ENCODE measurements around the gene TLNRD1. TPM values are rescaled to one million over a fixed set of nuclear protein-coding genes. Genes with fewer than 3 reads are reported as not detected.

Gene TLNRD1
- total and polyA plus RNA-seq, 11 donors: 3.2 to 30.8 (median 7.9) TPM

- Histone ChIP-seq H3K36me3 (no peaks in the 10 kb centered on the region), H3K27me3 (no peaks in the 10 kb centered on the region), H3K4me1 (peaks cover 0 to 45% (median 33%) of the 10 kb centered on the region in 12 donors), H3K27ac (peak overlapping the region in 7 of 12 donors; percentile 1 to 52 (median 29)), H3K9me3 (no peaks in the 10 kb centered on the region), H3K4me3 (no peak overlapping the region)
- peak in 3 of 4 donors; percentile 42 to 58 (median 48) for ATAC-seq
- intact Hi-C loops (cut with DNase I): loop anchor here in 1 of 10 donors (10.0 kb wide), 1 partner anchor 58 kb away; no protein-coding TSS in a partner anchor
- 26 to 48% (median 41%) methylated on average over 1 of the region's 1 CpG for WGBS, 4 donors
- no peak for DNase-seq
- TF ChIP-seq CTCF (IDR thresholded peaks at IDR 0.05) (no peak), POLR2A (IDR thresholded peaks at IDR 0.05) (no peak)
These were observed 15.9 kb downstream of the TLNRD1 start for GRCh38 chr15:81016489-81017068.

GRCh38 chr15:81018197-81018596 is 17.5 kb downstream of the TLNRD1 start:
- no peak overlapping the region for H3K4me3 ChIP-seq
- whole genome bisulfite sequencing, 4 donors: 95 to 100% (median 98%) methylated on average over 2 of the region's 2 CpGs
- no peaks in the 10 kb centered on the region for H3K36me3 ChIP-seq
- no peaks in the 10 kb centered on the region for H3K27me3 ChIP-seq
- ATAC-seq: no peak
- TF ChIP-seq POLR2A (IDR thresholded peaks at IDR 0.05) (no peak), CTCF (IDR thresholded peaks at IDR 0.05) (no peak)
- H3K4me1 ChIP-seq: peaks cover 0 to 49% (median 32%) of the 10 kb centered on the region in 12 donors
- DNase-seq: no peak
- intact Hi-C loops (cut with DNase I): loop anchor here in 1 of 10 donors (10.0 kb wide), 1 partner anchor 57 kb away; no protein-coding TSS in a partner anchor
- H3K9me3 ChIP-seq: no peaks in the 10 kb centered on the region
- no peak overlapping the region for H3K27ac ChIP-seq

GRCh38 chr15:81021321-81021720 is 20.6 kb downstream of the TLNRD1 start:
- no peak for ATAC-seq
- H3K4me3 ChIP-seq: no peak overlapping the region
- TF ChIP-seq POLR2A (IDR thresholded peaks at IDR 0.05) (no peak), CTCF (IDR thresholded peaks at IDR 0.05) (no peak)
- no peaks in the 10 kb centered on the region for H3K36me3 ChIP-seq
- H3K27me3 ChIP-seq: no peaks in the 10 kb centered on the region
- no peaks in the 10 kb centered on the region for H3K9me3 ChIP-seq
- WGBS, 4 donors: 90 to 94% (median 92%) methylated on average over 7 of the region's 7 CpGs
- intact Hi-C loops (cut with DNase I): no loop called here
- H3K27ac ChIP-seq: no peak overlapping the region
- no peak for DNase-seq
- peaks cover 0 to 46% (median 28%) of the 10 kb centered on the region in 12 donors for H3K4me1 ChIP-seq

GRCh38 chr15:81023483-81024264 is 23.0 kb downstream of the TLNRD1 start:
- WGBS, 4 donors: 45 to 53% (median 48%) methylated on average over 13 of the region's 13 CpGs
- Histone ChIP-seq H3K27me3 (no peaks in the 10 kb centered on the region), H3K36me3 (no peaks in the 10 kb centered on the region), H3K4me1 (peaks cover 0 to 56% (median 28%) of the 10 kb centered on the region in 12 donors), H3K4me3 (peak overlapping the region in 3 of 12 donors; percentile 7 to 20 (median 15)), H3K9me3 (no peaks in the 10 kb centered on the region), H3K27ac (peak overlapping the region in 11 of 12 donors; percentile 45 to 93 (median 67))
- intact Hi-C loops (cut with DNase I): no loop called here
- TF ChIP-seq CTCF (IDR thresholded peaks at IDR 0.05): no peak
- peak in 1 of 2 donors; percentile 21 for TF ChIP-seq POLR2A (IDR thresholded peaks at IDR 0.05)
- DNase-seq (peak; percentile 71 to 88 (median 73)), ATAC-seq (peak; percentile 86 to 96 (median 94))
